GM23338 (cell line): ENCODE results near the gene RNGTT. TPM values are rescaled to one million over a fixed set of nuclear protein-coding genes. Genes with fewer than 3 reads are reported as not detected.

Source experiments
- ATAC-seq: fragments of 200-7000 bp; cut with Tn5 transposase; 3 replicates; pipeline ENCODE4 v1.9.1; 2020
- DNase-seq: peaks from one replicate; pipeline ENCODE4 v3.0.0-alpha.2; 2015; ENCODE audit warnings: low spot score
- H2AFZ ChIP-seq: fragments of 200-600 bp; sonication (generic); 2 replicates; pipeline ENCODE4 v1.8.0; 2016; ENCODE audit warnings: antibody characterized with exemption, mild to moderate bottlenecking, moderate library complexity
- H3F3A ChIP-seq: fragments of 200-600 bp; sonication (generic); replicated peaks from 2 replicates; pipeline ENCODE4 v1.8.0; 2017; ENCODE audit warnings: antibody characterized with exemption, mixed run types, low read depth
- H3K27ac ChIP-seq: fragments of 200-600 bp; sonication (generic); 2 replicates; pipeline ENCODE4 v1.6.1; 2016; ENCODE audit warnings: low read depth
- H3K27me3 ChIP-seq: fragments of 200-600 bp; sonication (generic); 2 replicates; pipeline ENCODE4 v1.8.0; 2016; ENCODE audit warnings: mild to moderate bottlenecking, mixed run types, moderate library complexity; ENCODE audit not compliant: insufficient read depth
- H3K36me3 ChIP-seq: fragments of 200-600 bp; sonication (generic); 2 replicates; pipeline ENCODE4 v1.8.0; 2016; ENCODE audit warnings: mild to moderate bottlenecking; ENCODE audit not compliant: insufficient read depth
- H3K4me1 ChIP-seq: fragments of 200-600 bp; sonication (generic); 2 replicates; pipeline ENCODE4 v1.8.0; 2016; ENCODE audit warnings: mild to moderate bottlenecking, moderate library complexity; ENCODE audit not compliant: insufficient read depth
- H3K4me2 ChIP-seq: fragments of 200-600 bp; sonication (generic); 2 replicates; pipeline ENCODE4 v1.7.1; 2017; ENCODE audit warnings: mixed run types
- H3K4me3 ChIP-seq: fragments of 200-600 bp; sonication (generic); 2 replicates; pipeline ENCODE4 v1.6.1; 2016; ENCODE audit warnings: mixed run types
- H3K79me2 ChIP-seq: fragments of 200-600 bp; sonication (generic); replicated peaks from 2 replicates; pipeline ENCODE4 v1.8.0; 2017; ENCODE audit warnings: mild to moderate bottlenecking; ENCODE audit not compliant: insufficient read depth
- H3K9me2 ChIP-seq: fragments of 200-600 bp; sonication (generic); 2 replicates; pipeline ENCODE4 v1.8.0; 2017; ENCODE audit not compliant: insufficient read depth
- H4K20me1 ChIP-seq: fragments of 200-600 bp; sonication (generic); replicated peaks from 2 replicates; pipeline ENCODE4 v1.8.0; 2017; ENCODE audit warnings: mild to moderate bottlenecking; ENCODE audit not compliant: insufficient read depth
- H3K27ac Mint-ChIP-seq: 2 replicates; pipeline ENCODE4 v1.8.0; 2020; ENCODE audit warnings: inconsistent platforms, mild to moderate bottlenecking, moderate library complexity, mixed read lengths
- H3K27me3 Mint-ChIP-seq: 3 replicates; pipeline ENCODE4 v1.8.0; 2022; ENCODE audit warnings: low read depth, mild to moderate bottlenecking, moderate library complexity, mixed read lengths, inconsistent platforms; ENCODE audit not compliant: insufficient read depth, poor library complexity
- H3K36me3 Mint-ChIP-seq: 3 replicates; pipeline ENCODE4 v1.8.0; 2021; ENCODE audit warnings: low read depth, mild to moderate bottlenecking, inconsistent platforms, moderate library complexity, mixed read lengths
- H3K4me1 Mint-ChIP-seq: 3 replicates; pipeline ENCODE4 v1.8.0; 2020; ENCODE audit warnings: mild to moderate bottlenecking, inconsistent platforms, mixed read lengths
- H3K4me3 Mint-ChIP-seq: 3 replicates; pipeline ENCODE4 v1.8.0; 2021; ENCODE audit warnings: moderate library complexity, mild to moderate bottlenecking, inconsistent platforms, mixed read lengths
- H3K9me3 Mint-ChIP-seq: 3 replicates; pipeline ENCODE4 v1.8.0; 2020; ENCODE audit warnings: moderate library complexity, mild to moderate bottlenecking, inconsistent platforms, mixed read lengths
- CREB1 ChIP-seq: fragments of 250-450 bp; sonication (Bioruptor Pico); IDR thresholded peaks from 2 replicates; pipeline ENCODE4 v1.5.0; 2020; ENCODE audit warnings: low read depth, mild to moderate bottlenecking, moderate library complexity
- JUNB ChIP-seq: IDR thresholded peaks from one replicate; pipeline ENCODE4 v1.6.1; 2016; ENCODE audit warnings: antibody characterized with exemption; ENCODE audit not compliant: unreplicated experiment
- NANOG ChIP-seq: IDR thresholded peaks from 2 replicates; pipeline ENCODE4 v1.6.1; 2016; ENCODE audit warnings: antibody characterized with exemption, borderline replicate concordance
- POLR2AphosphoS5 ChIP-seq: IDR thresholded peaks from 2 replicates; pipeline ENCODE4 v1.6.1; 2016; ENCODE audit warnings: antibody characterized with exemption, low read depth
- STAT1 ChIP-seq: IDR thresholded peaks from one replicate; pipeline ENCODE4 v1.6.1; 2016; ENCODE audit warnings: antibody characterized with exemption; ENCODE audit not compliant: unreplicated experiment
- ZNF331 ChIP-seq: fragments of 250-450 bp; sonication (Bioruptor Pico); IDR thresholded peaks from 2 replicates; pipeline ENCODE4 v1.5.0; 2020; ENCODE audit warnings: low read depth, mild to moderate bottlenecking, moderate library complexity
- polyA plus RNA-seq: library from polyadenylated mRNA; unstranded; fragments of >200 nt; fragmentation: Nextera tagmentation; extraction: Ambion mirVana; gene quantifications from 2 replicates; pipeline ENCODE4 v1.2.1, GENCODE V29; 2016
- total RNA-seq: library from RNA; depleted of rRNA; stranded (reverse); fragments of >200 nt; shearing (Covaris generic); gene quantifications from 2 replicates; pipeline ENCODE4 v1.2.3, GENCODE V29; 2014
- TF ChIP-seq, protein P1 (sequence below): fragments of 250-450 bp; sonication (Bioruptor Pico); IDR thresholded peaks from 2 replicates; pipeline ENCODE4 v1.5.0; 2020; ENCODE audit warnings: mild to moderate bottlenecking, moderate library complexity

The RNGTT gene
- total and polyA plus RNA-seq, 2 experiments from 2014 or later, result 11.2 to 29.2 TPM

DNA sequence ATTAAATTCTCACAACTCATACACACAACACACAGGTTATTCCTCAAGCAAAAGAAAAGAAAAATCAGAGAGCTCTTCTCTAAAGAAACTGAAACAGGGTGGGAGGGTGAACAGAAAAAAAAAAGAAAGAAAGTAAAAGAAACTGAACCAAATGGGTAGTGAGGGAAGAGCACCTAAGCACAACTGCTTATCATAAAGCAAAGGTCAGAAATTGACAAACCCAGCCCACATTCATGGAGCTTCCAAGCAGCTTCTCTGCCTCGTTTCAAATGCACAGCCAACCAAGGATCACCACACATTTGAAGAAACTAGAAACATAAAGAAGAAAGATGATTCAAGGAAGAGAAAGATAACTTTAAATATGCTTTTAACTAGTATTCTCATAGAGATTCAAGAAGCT lies 90.5 kb downstream of the RNGTT start (continued):
- TF ChIP-seq, protein P1, sequence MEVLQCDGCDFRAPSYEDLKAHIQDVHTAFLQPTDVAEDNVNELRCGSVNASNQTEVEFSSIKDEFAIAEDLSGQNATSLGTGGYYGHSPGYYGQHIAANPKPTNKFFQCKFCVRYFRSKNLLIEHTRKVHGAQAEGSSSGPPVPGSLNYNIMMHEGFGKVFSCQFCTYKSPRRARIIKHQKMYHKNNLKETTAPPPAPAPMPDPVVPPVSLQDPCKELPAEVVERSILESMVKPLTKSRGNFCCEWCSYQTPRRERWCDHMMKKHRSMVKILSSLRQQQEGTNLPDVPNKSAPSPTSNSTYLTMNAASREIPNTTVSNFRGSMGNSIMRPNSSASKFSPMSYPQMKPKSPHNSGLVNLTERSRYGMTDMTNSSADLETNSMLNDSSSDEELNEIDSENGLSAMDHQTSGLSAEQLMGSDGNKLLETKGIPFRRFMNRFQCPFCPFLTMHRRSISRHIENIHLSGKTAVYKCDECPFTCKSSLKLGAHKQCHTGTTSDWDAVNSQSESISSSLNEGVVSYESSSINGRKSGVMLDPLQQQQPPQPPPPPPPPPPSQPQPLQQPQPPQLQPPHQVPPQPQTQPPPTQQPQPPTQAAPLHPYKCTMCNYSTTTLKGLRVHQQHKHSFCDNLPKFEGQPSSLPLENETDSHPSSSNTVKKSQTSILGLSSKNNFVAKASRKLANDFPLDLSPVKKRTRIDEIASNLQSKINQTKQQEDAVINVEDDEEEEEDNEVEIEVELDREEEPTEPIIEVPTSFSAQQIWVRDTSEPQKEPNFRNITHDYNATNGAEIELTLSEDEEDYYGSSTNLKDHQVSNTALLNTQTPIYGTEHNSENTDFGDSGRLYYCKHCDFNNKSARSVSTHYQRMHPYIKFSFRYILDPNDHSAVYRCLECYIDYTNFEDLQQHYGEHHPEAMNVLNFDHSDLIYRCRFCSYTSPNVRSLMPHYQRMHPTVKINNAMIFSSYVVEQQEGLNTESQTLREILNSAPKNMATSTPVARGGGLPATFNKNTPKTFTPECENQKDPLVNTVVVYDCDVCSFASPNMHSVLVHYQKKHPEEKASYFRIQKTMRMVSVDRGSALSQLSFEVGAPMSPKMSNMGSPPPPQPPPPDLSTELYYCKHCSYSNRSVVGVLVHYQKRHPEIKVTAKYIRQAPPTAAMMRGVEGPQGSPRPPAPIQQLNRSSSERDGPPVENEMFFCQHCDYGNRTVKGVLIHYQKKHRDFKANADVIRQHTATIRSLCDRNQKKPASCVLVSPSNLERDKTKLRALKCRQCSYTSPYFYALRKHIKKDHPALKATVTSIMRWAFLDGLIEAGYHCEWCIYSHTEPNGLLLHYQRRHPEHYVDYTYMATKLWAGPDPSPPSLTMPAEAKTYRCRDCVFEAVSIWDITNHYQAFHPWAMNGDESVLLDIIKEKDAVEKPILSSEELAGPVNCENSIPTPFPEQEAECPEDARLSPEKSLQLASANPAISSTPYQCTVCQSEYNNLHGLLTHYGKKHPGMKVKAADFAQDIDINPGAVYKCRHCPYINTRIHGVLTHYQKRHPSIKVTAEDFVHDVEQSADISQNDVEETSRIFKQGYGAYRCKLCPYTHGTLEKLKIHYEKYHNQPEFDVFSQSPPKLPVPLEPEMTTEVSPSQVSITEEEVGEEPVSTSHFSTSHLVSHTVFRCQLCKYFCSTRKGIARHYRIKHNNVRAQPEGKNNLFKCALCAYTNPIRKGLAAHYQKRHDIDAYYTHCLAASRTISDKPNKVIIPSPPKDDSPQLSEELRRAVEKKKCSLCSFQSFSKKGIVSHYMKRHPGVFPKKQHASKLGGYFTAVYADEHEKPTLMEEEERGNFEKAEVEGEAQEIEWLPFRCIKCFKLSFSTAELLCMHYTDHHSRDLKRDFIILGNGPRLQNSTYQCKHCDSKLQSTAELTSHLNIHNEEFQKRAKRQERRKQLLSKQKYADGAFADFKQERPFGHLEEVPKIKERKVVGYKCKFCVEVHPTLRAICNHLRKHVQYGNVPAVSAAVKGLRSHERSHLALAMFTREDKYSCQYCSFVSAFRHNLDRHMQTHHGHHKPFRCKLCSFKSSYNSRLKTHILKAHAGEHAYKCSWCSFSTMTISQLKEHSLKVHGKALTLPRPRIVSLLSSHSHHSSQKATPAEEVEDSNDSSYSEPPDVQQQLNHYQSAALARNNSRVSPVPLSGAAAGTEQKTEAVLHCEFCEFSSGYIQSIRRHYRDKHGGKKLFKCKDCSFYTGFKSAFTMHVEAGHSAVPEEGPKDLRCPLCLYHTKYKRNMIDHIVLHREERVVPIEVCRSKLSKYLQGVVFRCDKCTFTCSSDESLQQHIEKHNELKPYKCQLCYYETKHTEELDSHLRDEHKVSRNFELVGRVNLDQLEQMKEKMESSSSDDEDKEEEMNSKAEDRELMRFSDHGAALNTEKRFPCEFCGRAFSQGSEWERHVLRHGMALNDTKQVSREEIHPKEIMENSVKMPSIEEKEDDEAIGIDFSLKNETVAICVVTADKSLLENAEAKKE, result no peak
- TF ChIP-seq ZNF331 (CRISPR knock-in tag) (no peak), STAT1 (no peak), CREB1 (no peak), POLR2AphosphoS5 (no peak)

DNA sequence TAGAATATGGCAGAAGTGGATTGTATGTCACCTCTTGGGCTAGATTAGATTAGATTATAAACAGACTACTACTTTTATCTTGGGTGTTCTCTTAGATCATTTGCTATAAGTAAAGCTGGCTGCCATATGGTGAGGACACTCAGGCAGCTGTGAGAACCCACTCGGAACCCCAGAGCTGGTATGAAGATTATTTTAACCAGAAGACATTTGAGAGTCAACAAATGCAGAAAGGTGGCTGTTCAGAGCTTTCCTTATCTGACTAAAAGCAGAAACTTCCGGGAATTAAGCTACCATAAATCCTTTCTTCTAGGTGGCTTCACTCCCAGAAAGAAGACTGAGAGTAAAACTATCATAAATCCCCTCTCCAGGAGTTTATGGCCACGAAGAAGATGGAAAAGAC lies 91.9 kb downstream of the RNGTT start:
- H3K4me1 Mint-ChIP-seq, result peaks cover 3% of the 10 kb centered on the region; the same call in 1 of the 3 replicates
- H3K36me3 ChIP-seq, result no peaks in the 10 kb centered on the region
- no peak overlapping the region for H3K4me2 ChIP-seq
- H3K27ac Mint-ChIP-seq, result no peak overlapping the region
- H3K4me3 Mint-ChIP-seq, result no peak overlapping the region
- ATAC-seq, result no peak
- no peak overlapping the region for H3K27ac ChIP-seq
- 0 out of 2 replicates have a peak, but pooled peaks cover 5% of the 10 kb centered on the region for H4K20me1 ChIP-seq
- H3K9me2 ChIP-seq, result no peaks in the 10 kb centered on the region
- H3K9me3 Mint-ChIP-seq, result no peaks in the 10 kb centered on the region
- no peaks in the 10 kb centered on the region for H3K27me3 Mint-ChIP-seq
- DNase-seq, result no peak
- no peaks in the 10 kb centered on the region for H3F3A ChIP-seq
- H2AFZ ChIP-seq, result no peak overlapping the region
- H3K79me2 ChIP-seq, result no peaks in the 10 kb centered on the region
- no peak overlapping the region for H3K4me3 ChIP-seq
- H3K36me3 Mint-ChIP-seq, result no peaks in the 10 kb centered on the region
- no peaks in the 10 kb centered on the region for H3K4me1 ChIP-seq
- no peaks in the 10 kb centered on the region for H3K27me3 ChIP-seq
- TF ChIP-seq NANOG, result no peak
- TF ChIP-seq JUNB, result no peak
- TF ChIP-seq, protein P1, result no peak
- TF ChIP-seq STAT1, result no peak
